ENCODE measurements around the gene DNAJC27. TPM values are rescaled to one million over a fixed set of nuclear protein-coding genes. Genes with fewer than 3 reads are reported as not detected.

DNAJC27 gene
- total RNA-seq, 2 donors from 2014 or later = 15.0 to 27.2 TPM

- Histone ChIP-seq H3K27ac (no peak overlapping the region), H3K9me3 (no peaks in the 10 kb centered on the region), H3K27me3 (replicated peaks; ENCODE audit: insufficient read depth) (no peaks in the 10 kb centered on the region), H3K36me3 (no peaks in the 10 kb centered on the region), H3K4me3 (no peak overlapping the region), H3K4me1 (ENCODE audit: control insufficient read depth in 1 of 2, low read depth in 2 of 2) (no peaks in the 10 kb centered on the region)
- ATAC-seq (ENCODE audit: insufficient number of reproducible peaks, low FRiP score, low read depth) (no peak), DNase-seq (ENCODE audit: low spot score) (no peak)
- no peak for TF ChIP-seq CTCF (IDR thresholded peaks at IDR 0.05)
These were observed 9.8 kb upstream of the DNAJC27 start for GRCh38 chr2:24981411-24982136.

- no peak for TF ChIP-seq CTCF (IDR thresholded peaks at IDR 0.05)
- no peak for ATAC-seq (ENCODE audit: insufficient number of reproducible peaks, low FRiP score, low read depth)
- Histone ChIP-seq H3K27me3 (replicated peaks; ENCODE audit: insufficient read depth) (no peaks in the 10 kb centered on the region), H3K27ac (no peak overlapping the region), H3K4me3 (no peak overlapping the region), H3K9me3 (no peaks in the 10 kb centered on the region), H3K36me3 (no peaks in the 10 kb centered on the region), H3K4me1 (ENCODE audit: control insufficient read depth in 1 of 2, low read depth in 2 of 2) (peaks cover 0 to 7% of the 10 kb centered on the region in 2 donors)
- DNase-seq (ENCODE audit: low spot score) = no peak
These were observed 6.9 kb upstream of the DNAJC27 start for GRCh38 chr2:24978661-24979060.

- Histone ChIP-seq H3K9me3 (no peaks in the 10 kb centered on the region), H3K27ac (no peak overlapping the region)
- no peak for ATAC-seq (ENCODE audit: insufficient number of reproducible peaks, low FRiP score, low read depth)
These were observed 5.9 kb upstream of the DNAJC27 start for GRCh38 chr2:24977631-24978030.

GRCh38 chr2:24973812-24974211 is 2.1 kb upstream of the DNAJC27 start:
- H3K4me3 ChIP-seq = no peak overlapping the region

More at GRCh38 chr2:24977631-24978030, 5.9 kb upstream of the DNAJC27 start:
- DNase-seq (ENCODE audit: low spot score) = no peak
- no peak for TF ChIP-seq CTCF (IDR thresholded peaks at IDR 0.05)
- Histone ChIP-seq H3K27me3 (replicated peaks; ENCODE audit: insufficient read depth) (no peaks in the 10 kb centered on the region), H3K36me3 (no peaks in the 10 kb centered on the region), H3K4me1 (ENCODE audit: control insufficient read depth in 1 of 2, low read depth in 2 of 2) (peaks cover 0 to 15% of the 10 kb centered on the region in 2 donors), H3K4me3 (no peak overlapping the region)

More at GRCh38 chr2:24973812-24974211, 2.1 kb upstream of the DNAJC27 start:
- DNase-seq (ENCODE audit: low spot score) (no peak), ATAC-seq (ENCODE audit: insufficient number of reproducible peaks, low FRiP score, low read depth) (no peak)
- H3K27ac ChIP-seq = no peak overlapping the region
- peaks cover 0 to 21% of the 10 kb centered on the region in 2 donors for H3K4me1 ChIP-seq (ENCODE audit: control insufficient read depth in 1 of 2, low read depth in 2 of 2)
- no peaks in the 10 kb centered on the region for H3K27me3 ChIP-seq (replicated peaks; ENCODE audit: insufficient read depth)
- H3K9me3 ChIP-seq = no peaks in the 10 kb centered on the region
- no peaks in the 10 kb centered on the region for H3K36me3 ChIP-seq
- TF ChIP-seq CTCF (IDR thresholded peaks at IDR 0.05) = no peak

Measured in thoracic aorta (tissue), 2 donors.